GM21786 (cell line): ENCODE measurements around the gene OGA.
A peak's percentile ranks its signal among the peaks of the same experiment; 100 is the strongest.

Experiments
- ATAC-seq: cut with Tn5 transposase; IDR thresholded peaks from one replicate; pipeline ENCODE4 v1.9.1; 2021; ENCODE audit not compliant: unreplicated experiment

The OGA gene

DNA sequence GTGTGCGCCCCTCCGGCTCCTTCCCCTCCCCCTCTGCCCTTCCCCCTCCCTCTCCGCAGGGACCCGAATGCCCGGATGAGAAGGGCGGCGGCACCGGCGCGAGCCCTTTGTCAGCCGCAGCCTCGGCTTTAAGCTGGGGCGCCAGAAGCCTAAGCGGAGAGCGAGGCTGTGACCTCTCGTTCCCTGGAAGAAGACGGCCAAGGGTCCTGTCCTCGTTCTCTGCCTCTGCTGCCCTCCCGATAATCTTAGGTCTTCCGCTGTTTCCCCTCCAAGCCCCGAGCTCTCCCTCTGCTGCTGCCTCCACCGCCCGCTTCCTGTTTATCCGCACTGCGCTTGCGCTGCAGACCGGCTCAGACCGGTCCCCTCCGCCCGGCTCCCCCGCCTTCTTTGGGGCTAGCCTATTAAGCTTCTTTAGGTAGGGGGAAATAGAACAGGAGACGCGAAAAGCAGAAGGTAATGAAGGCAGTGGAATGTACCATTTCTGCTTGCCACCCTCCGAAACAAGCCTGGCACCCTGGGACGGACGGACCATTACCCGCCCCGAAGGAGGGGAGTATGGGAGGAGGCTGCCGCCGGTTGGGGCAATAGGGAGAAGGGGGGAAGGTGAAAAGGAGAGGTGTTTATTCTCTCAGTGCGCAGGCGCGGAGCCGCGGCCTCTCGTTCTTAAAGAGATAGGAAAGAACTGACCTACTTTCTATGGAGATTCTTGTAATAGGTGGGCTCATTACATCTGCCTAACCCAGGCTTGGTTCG is at the start of gene OGA:
OGA (minus strand) TSS at position 326 of the 753 bp plus-strand sequence. CDS start 422 bp downstream, outside the sequence.
- peak; percentile 87 for ATAC-seq

DNA sequence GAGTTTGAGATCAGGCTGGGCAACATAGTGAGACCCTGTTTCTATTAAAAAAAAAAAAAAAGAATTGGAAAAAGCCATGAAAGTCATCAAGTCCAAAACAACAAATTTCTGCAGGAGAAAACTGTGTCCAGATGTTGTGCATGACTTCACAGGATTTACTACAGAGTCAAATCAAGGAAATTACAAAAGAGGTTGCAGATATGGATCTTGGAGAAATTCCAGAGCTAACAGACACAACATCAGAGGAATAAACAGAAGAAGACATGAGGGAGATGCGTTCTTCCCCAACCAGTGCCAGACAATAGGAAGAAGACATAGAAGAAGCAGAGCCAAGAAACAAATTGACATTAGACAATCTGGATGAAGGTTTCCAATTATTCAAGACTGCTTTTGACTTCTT is 49.7 kb upstream of the OGA start:
- ATAC-seq, result no peak

- ATAC-seq, result no peak
These were observed 41.3 kb upstream of the OGA start for GRCh38 chr10:101859530-101859929.

DNA sequence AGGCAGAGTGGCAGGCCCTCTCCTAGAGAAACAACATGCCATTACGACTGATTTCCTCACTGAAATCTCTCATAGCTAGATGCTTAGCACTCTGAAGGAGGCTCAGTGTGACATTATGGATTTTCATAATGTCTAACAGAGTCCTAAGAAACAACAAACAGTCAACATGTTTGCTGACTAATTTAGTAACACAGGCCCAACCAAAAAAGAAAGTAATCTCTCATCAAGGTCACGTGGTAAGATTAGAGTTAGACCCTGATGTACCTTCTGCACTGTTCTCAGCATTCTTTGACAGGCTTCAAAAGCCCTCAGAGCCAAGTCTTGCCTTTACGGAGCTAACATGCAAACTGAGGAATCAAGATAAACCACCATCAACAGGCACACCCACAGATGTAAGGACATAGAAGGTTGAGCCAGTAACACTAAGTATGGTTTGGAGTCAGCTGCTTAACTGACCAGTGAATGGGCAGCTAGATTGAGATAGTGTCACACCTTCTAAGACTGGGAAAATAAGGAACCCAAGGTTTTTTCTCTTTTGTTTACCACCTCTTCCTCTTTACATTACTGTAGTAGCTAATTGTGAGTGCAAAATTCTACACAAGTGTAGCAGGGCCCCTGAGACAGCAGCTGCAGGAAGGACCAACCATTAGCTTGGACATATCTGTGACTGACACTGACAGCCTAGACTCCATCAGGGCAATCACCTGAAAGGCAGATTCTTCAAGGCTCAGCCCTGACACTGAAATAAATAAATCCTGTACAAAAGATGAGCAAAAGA is 40.7 kb upstream of the OGA start:
- ATAC-seq, result peak; percentile 64

DNA sequence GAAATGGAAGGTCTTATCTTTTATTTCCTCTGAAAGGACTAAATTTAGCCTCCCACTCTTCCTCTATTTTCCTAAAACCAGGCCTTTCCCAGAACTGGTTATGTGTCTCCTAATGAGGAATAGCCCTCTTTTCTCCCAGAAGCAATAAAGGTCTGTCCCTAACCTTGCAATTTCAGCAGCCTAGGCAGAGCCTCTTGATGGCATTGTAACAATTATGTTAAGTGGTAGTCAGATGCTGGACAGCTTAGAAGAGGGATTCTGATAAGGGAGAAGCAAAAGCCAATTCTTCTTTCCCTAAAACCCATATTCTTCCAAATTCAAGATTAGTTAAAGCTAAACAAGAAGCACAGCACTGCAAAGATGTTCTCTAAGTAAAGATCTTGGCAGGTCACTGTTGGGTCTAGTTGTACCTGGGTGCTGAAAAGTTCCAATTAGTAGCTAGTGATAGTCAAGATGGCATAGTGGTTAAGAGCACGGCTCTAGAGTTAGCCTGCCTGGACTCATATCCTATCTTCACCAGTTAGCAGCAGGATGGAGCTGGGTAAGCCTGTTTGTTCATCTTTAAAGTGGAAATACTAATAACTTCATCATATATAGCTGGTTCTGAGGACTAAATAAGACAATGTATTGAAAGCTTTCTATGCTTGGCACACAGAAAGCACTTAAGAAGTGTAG is 39.7 kb upstream of the OGA start:
- no peak for ATAC-seq

DNA sequence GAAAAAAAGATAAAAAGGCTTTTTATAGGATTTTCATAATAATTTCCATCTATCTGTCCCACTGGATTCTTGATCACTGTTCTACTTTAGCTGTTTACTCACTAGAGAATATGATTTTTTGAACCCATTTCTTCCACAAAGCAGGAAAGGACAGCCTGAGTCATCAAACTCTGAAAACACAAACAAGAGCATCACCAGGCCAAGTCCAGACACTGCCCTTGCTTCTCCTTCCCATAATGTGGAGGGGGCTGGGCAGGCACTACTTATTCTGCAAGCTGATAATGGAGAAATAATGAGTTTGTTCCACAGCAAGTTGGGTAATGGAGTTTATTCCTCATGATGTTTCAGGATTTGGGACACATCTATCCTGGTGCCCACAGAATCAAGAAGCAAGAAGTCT is 38.4 kb upstream of the OGA start:
- ATAC-seq, result no peak

- ATAC-seq, result no peak
These were observed 33.3 kb upstream of the OGA start for GRCh38 chr10:101851411-101852116.

- ATAC-seq, result no peak
These were observed 32.5 kb upstream of the OGA start for GRCh38 chr10:101850749-101851148.

DNA sequence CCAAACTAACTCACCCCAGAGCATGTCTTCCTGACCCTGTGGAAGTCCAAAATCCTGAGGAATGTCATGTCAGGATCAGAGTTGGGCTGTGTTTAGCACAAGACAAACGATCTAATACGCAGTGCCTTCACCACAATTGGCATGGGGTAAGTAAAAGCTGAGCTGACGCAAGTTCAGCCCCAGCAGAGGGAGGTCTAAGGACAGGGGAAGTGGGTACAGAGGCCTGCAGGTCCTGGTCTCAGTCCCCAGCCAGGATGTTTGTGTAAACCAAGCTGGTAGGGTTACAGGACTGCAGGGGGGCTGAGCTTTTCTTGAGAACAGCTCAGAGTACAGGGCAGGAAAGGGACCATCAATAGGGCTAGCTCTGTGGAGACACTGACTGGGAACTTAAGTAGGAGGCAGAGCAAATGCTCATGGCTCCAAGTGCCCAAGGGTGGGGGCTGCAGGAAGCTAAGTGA is 30.7 kb upstream of the OGA start:
- no peak for ATAC-seq

GRCh38 chr10:101848408-101848807 is 30.2 kb upstream of the OGA start:
- ATAC-seq, result no peak

DNA sequence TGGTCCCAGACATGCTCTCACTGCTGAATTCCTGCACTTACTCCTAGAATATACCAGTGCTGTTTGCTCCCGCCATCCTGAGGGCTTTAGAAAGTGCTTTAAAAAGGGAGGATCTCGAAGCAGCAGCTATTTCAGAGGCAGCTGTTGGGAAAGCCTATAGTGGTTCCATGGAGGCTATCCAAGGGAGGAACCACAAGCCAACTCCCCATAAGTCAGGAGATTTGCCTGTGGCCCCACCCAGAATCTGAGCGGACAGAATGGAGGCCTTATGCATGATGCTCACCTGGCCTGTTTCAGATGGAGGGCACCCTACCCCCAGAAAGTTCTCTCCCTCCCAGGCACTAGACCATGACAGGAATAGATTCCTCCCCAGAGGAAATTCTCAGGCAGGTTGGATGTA is 27.6 kb upstream of the OGA start:
- ATAC-seq, result no peak

DNA sequence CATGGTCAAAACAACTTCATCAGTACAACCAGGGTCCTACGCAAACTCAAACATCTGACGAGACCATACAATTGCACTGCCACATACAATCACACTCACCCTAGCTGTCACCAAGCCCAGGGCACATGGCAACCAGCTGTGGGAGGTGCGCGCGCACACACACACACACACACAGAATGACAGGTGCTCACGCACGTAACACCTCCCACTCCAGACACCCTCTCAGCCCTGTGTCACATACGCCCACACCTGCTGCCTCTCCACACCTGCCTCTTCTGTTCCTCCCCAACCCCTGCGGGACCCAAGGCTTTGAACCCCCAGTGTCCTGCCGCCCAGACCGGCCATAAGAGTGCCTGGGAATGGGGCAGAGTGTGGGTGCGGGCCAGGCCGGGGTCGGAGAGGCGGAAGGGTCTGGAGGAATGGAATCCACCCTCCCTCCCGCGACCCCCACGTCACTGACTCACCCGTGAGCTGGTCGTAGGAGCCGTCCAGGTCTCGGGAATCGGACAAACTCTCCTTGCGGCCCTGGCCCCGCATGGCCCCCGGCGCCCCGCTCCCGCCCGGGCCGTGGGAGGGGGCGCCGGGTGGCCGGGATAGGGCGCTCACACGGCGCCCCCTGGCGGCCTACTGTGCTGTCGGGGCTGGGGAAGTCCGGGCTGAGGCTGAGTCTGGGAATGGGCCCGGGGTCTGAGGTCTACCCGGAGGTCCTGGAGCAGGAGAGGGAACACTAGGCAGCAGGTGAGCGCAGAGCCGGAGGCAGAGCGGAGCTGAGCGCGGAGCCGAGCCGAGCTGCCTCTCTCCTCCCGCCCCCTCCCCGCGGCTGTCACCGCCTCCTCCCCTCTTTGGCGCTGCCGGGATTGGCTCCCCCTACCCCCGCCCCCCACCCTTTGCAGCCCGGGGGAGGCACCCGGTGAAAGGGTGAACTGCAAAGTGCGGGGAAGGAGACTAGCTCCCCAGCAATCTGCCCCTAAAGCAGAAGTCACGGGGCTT is 25.1 kb upstream of the OGA start, which contains the start of gene KCNIP2:
KCNIP2 (minus strand) TSS at position 769 of the 990 bp plus-strand sequence; CDS start at position 537, 232 bp downstream.
- no peak for ATAC-seq

DNA sequence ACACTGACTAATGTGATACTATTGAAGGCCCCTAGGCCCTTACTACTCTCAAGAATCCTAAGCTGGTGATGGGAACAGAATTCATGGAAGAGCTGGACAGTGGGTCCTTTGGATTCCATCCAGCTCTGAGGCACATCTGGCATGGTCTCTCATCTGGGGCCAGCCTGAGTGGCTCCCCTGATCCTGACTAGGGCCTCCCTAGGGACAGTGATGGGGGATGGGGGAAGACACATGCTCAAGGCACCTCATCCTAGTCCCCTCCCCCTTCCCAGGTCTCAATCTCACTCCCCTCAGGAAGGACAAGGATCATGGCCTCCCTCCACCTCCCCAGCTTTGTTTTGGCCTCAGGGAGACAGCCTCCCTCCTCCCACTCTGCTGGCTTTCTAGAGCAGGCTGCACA is 23.6 kb upstream of the OGA start:
- no peak for ATAC-seq

- ATAC-seq, result peak; percentile 74
These were observed 22.7 kb upstream of the OGA start for GRCh38 chr10:101840741-101841453.

GRCh38 chr10:101840102-101840684 is 21.9 kb upstream of the OGA start:
- no peak for ATAC-seq

DNA sequence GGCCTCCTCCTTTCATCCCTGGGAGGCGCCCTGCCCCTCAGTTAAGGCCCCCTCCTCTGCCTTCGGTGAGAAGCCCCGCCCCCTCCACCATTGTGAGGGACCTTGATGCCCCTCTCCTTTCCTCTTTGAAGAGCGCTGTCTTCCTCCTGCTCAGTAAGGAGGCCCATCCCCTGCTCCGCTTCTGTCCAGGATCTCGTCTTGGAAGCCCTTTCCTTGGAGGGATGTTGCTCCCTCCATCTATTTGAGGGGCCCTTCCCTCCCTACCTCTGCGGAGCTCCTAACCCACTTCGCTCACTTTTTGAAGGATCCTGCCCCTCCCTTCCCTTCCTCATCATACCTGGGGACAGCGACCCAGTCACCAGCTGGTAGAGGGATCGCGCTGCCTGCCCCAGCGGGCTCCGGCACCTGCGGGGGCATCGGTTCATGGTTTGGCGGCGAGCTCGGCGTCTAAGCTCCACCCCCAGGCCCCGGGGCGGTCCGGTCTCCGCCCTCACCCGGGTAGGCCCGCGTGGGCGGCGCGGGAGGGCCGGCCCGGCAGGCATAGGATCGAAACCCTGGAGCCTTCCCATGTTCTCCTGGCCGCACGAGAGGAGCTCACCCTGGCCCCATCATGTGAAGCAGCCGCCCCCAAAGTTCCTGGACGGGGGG is 21.3 kb upstream of the OGA start:
- no peak for ATAC-seq

DNA sequence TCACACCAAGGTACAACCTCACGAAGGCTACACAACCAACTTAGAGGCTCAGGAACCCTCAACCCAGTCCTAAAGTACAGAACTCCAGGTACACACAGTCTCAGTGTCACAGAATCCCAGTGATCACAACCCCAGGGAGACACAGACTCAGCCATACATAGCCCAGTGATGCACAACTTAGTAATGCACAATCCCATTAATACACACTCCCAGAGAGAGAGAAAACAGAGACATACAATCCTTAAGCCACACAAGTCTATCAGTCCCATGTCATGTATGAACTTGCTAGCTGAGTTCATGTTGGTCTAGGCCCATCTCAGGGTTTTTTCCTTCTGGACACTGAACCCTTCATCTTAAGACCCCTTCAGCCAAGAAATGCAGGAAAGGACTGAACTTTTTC is 20.8 kb upstream of the OGA start:
- ATAC-seq, result no peak

DNA sequence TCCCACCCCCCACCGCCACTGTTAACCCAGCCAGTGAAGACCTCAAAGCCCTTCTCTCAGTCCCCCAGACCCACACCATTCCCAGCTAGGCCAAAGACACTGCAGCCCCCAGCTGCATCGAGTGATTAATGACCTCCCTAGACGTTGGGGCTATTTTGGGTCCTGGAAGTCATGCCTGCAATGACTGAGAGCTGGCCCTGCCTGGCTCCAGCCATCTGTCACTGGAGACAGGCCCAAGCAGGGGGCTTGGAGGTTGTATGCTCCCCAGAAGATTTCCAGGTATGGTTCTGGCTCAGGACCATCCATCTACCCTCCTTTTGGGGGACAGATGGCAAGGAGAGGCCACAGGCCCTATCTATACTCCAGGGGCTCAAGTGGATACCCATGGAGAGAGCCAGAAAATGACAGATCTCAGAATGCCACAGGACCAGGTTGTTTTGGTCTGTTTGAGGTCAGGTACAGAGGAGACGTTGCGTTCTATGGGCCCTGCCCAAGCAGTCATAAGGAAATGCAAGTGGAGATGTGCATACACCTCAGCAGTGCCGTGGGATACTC is 20.2 kb upstream of the OGA start:
- ATAC-seq, result no peak
